HepG2 (cell line): Measurements from ENCODE around the gene SDC1. TPM values are rescaled to one million over a fixed set of nuclear protein-coding genes. Genes with fewer than 3 reads are reported as not detected.
A peak's percentile ranks its signal among the peaks of the same experiment; 100 is the strongest.

Experiments
- CBFB ChIP-seq: sonication (generic); formaldehyde crosslinking; IDR thresholded peaks from 2 replicates; pipeline ENCODE4 v1.4.0; 2020; ENCODE audit warnings: missing genetic modification reagents
- DMAP1 ChIP-seq: IDR thresholded peaks from 2 replicates; pipeline ENCODE4 v1.6.1; 2016
- DNMT3B ChIP-seq: conservative IDR thresholded peaks from 2 replicates; pipeline ENCODE4 v1.6.1; 2016; ENCODE audit warnings: missing biosample characterization, control low read depth
- FOXA3 ChIP-seq: IDR thresholded peaks from 2 replicates; pipeline ENCODE4 v1.6.1; 2016; ENCODE audit warnings: missing genetic modification reagents, missing compliant biosample characterization
- GTF2F1 ChIP-seq: fragments of 150-350 bp; IDR thresholded peaks from 2 replicates; pipeline ENCODE4 v1.6.1; 2014; ENCODE audit warnings: low read length
- IRX3 ChIP-seq: sonication (generic); formaldehyde crosslinking; IDR thresholded peaks from 2 replicates; pipeline ENCODE4 v1.8.1; 2023; ENCODE audit warnings: mild to moderate bottlenecking, low read depth, missing genetic modification reagents, borderline replicate concordance
- MAFK ChIP-seq, 2 experiments: IDR thresholded peaks in 1 of 2; conservative IDR thresholded peaks in 1 of 2; 2 replicates each; pipeline ENCODE4 v1.6.1; 2011; ENCODE audit warnings: improper control_type of control experiment in 2 of 2, low read length in 2 of 2
- MBNL3 ChIP-seq: fragments of 250-450 bp; sonication (Bioruptor Pico); conservative IDR thresholded peaks from 2 replicates; pipeline ENCODE4 v1.8.0; 2022; ENCODE audit warnings: mild to moderate bottlenecking, inconsistent platforms
- REXO4 ChIP-seq: sonication (generic); formaldehyde crosslinking; IDR thresholded peaks from 2 replicates; pipeline ENCODE4 v1.8.0; 2022; ENCODE audit warnings: missing genetic modification reagents, mild to moderate bottlenecking, borderline replicate concordance
- SOX6 ChIP-seq, 2 experiments: fragments of 450-650 bp in 1 of 2; sonication (generic) in 1 of 2; formaldehyde crosslinking in 1 of 2; IDR thresholded peaks; 2 replicates each; pipeline versions ENCODE4 v1.4.0 to v1.6.1; 2017 to 2020; ENCODE audit warnings: antibody characterized with exemption in 1 of 2, mild to moderate bottlenecking in 1 of 2, missing genetic modification reagents in 1 of 2
- SP5 ChIP-seq: IDR thresholded peaks from 2 replicates; pipeline ENCODE4 v1.6.1; 2016; ENCODE audit warnings: low read depth, borderline replicate concordance
- TEAD2 ChIP-seq: sonication (generic); formaldehyde crosslinking; IDR thresholded peaks from 2 replicates; pipeline ENCODE4 v1.9.0; 2021; ENCODE audit warnings: missing genetic modification reagents
- TMF1 ChIP-seq: sonication (generic); formaldehyde crosslinking; IDR thresholded peaks from 2 replicates; pipeline ENCODE4 v1.8.1; 2022; ENCODE audit warnings: low read depth, missing genetic modification reagents
- ZBTB21 ChIP-seq: sonication (generic); formaldehyde crosslinking; IDR thresholded peaks from 2 replicates; pipeline ENCODE4 v1.4.0; 2020; ENCODE audit warnings: missing genetic modification reagents
- ZFP82 ChIP-seq: sonication (generic); formaldehyde crosslinking; IDR thresholded peaks from 2 replicates; pipeline ENCODE4 v1.5.1; 2020; ENCODE audit warnings: mild to moderate bottlenecking, missing genetic modification reagents, borderline replicate concordance
- ZNF296 ChIP-seq: sonication (generic); formaldehyde crosslinking; conservative IDR thresholded peaks from 2 replicates; pipeline ENCODE4 v1.5.0; 2020; ENCODE audit warnings: mild to moderate bottlenecking, missing genetic modification reagents
- ZNF335 ChIP-seq: sonication (generic); formaldehyde crosslinking; IDR thresholded peaks from 2 replicates; pipeline ENCODE4 v1.4.0; 2020; ENCODE audit warnings: missing genetic modification reagents
- ZNF766 ChIP-seq: sonication (generic); formaldehyde crosslinking; IDR thresholded peaks from 2 replicates; pipeline ENCODE4 v1.5.0; 2020; ENCODE audit warnings: missing genetic modification reagents, borderline replicate concordance
- ZSCAN21 ChIP-seq: sonication (generic); formaldehyde crosslinking; IDR thresholded peaks from 2 replicates; pipeline ENCODE4 v1.8.0; 2022; ENCODE audit warnings: mild to moderate bottlenecking, missing genetic modification reagents, moderate library complexity, borderline replicate concordance
- polyA plus RNA-seq, 8 experiments: library from polyadenylated mRNA; depleted of rRNA in 3 of 8; stranded (reverse) in 7 of 8; unstranded in 1 of 8; fragments of >200 nt; fragmentation: Illumina TruSeq in 4 of 8; extraction: Trizol in 4 of 8; gene quantifications; 2 replicates each; pipeline versions ENCODE4 v1.2.1 to v1.2.3, GENCODE V29; 2011 to 2016; ENCODE audit warnings: low read depth in 4 of 8, missing spikeins in 1 of 8, mixed read lengths in 1 of 8; ENCODE audit not compliant: insufficient read depth in 1 of 8
- total RNA-seq, 5 experiments: library from RNA; depleted of rRNA; stranded (reverse); fragments of >200 nt; fragmentation: Illumina TruSeq; extraction: Trizol; gene quantifications; 2 replicates each; pipeline ENCODE4 v1.2.3, GENCODE V29; 2016; ENCODE audit warnings: low read depth in 1 of 5
- TF ChIP-seq, protein P1 (sequence below): sonication (generic); formaldehyde crosslinking; IDR thresholded peaks from 2 replicates; pipeline ENCODE4 v1.4.0; 2020; ENCODE audit warnings: missing genetic modification reagents
- TF ChIP-seq, protein P2 (sequence below): sonication (generic); formaldehyde crosslinking; IDR thresholded peaks from 2 replicates; pipeline ENCODE4 v1.4.0; 2020; ENCODE audit warnings: missing genetic modification reagents, borderline replicate concordance
- TF ChIP-seq, protein P3 (sequence below): sonication (generic); formaldehyde crosslinking; IDR thresholded peaks from 2 replicates; pipeline ENCODE4 v1.8.1; 2023; ENCODE audit warnings: mild to moderate bottlenecking, missing genetic modification reagents, borderline replicate concordance

SDC1 gene
- total and polyA plus RNA-seq, 2 of the 13 experiments (the other 11 are each of a cell fraction or from before 2014, with no cell fraction given), result 108 to 119 TPM

DNA sequence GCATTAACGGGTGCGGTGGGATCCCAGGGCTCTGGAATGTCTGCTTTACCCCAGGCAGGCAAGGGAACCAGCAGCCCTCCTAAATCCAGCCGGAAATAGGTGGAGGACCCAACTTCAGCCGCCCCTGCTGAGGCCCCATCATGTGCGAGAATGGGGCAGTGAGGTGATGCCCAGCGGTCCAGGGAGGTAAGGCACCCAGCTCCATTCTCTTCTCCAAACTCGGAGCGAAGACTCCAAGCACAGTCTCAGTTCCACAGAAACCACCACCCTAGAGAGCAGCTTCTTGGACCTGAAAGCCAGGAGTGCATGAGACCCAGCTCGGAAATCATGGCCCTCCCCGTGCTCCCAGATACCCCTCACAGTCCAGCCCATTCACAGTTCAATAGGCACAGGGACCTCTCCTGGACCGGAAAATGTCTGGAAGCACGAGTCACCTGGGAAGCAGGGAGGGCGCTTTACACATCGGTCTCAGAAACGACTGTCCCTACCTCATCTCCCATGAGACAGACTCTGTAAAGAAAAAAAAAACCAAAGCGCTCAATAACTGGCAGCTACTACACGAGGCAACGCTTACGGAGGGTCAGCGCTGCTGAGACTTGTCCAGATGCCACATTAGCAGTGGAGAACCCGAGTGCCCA, 2.0 kb downstream of the SDC1 start (continued):
- TF ChIP-seq ZNF335 (no peak), DNMT3B (peak; percentile 66; the same call in 1 of the 2 replicates), DMAP1 (CRISPR knock-in tag) (no peak), MBNL3 (CRISPR knock-in tag) (no peak), GTF2F1 (no peak), ZNF766 (CRISPR knock-in tag) (no peak), ZSCAN21 (CRISPR knock-in tag) (no peak), TEAD2 (CRISPR knock-in tag) (no peak), TMF1 (CRISPR knock-in tag) (peak; percentile 74; the same call in 1 of the 2 replicates), ZNF296 (CRISPR knock-in tag) (0 out of 2 replicates have a peak, but pooled peaks have one; percentile 29), SP5 (CRISPR knock-in tag) (no peak), CBFB (CRISPR knock-in tag) (no peak), SOX6 (IDR thresholded peaks at IDR 0.05) (no peak), SOX6 (CRISPR knock-in tag; IDR thresholded peaks at IDR 0.05) (no peak), IRX3 (CRISPR knock-in tag) (0 out of 2 replicates have a peak, but pooled peaks have one; percentile 39), MAFK (conservative IDR thresholded peaks at IDR 0.05 in 1 of 2, IDR thresholded peaks at IDR 0.05 in 1 of 2; ENCODE audit: low read length in 2 of 2) (no peak), ZBTB21 (no peak), FOXA3 (no peak), ZFP82 (CRISPR knock-in tag) (no peak), REXO4 (CRISPR knock-in tag) (0 out of 2 replicates have a peak, but pooled peaks have one; percentile 44)
- TF ChIP-seq, protein P1, sequence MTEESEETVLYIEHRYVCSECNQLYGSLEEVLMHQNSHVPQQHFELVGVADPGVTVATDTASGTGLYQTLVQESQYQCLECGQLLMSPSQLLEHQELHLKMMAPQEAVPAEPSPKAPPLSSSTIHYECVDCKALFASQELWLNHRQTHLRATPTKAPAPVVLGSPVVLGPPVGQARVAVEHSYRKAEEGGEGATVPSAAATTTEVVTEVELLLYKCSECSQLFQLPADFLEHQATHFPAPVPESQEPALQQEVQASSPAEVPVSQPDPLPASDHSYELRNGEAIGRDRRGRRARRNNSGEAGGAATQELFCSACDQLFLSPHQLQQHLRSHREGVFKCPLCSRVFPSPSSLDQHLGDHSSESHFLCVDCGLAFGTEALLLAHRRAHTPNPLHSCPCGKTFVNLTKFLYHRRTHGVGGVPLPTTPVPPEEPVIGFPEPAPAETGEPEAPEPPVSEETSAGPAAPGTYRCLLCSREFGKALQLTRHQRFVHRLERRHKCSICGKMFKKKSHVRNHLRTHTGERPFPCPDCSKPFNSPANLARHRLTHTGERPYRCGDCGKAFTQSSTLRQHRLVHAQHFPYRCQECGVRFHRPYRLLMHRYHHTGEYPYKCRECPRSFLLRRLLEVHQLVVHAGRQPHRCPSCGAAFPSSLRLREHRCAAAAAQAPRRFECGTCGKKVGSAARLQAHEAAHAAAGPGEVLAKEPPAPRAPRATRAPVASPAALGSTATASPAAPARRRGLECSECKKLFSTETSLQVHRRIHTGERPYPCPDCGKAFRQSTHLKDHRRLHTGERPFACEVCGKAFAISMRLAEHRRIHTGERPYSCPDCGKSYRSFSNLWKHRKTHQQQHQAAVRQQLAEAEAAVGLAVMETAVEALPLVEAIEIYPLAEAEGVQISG (CRISPR knock-in tag), result peak; percentile 10; the same call in 1 of the 2 replicates
- TF ChIP-seq, protein P2, sequence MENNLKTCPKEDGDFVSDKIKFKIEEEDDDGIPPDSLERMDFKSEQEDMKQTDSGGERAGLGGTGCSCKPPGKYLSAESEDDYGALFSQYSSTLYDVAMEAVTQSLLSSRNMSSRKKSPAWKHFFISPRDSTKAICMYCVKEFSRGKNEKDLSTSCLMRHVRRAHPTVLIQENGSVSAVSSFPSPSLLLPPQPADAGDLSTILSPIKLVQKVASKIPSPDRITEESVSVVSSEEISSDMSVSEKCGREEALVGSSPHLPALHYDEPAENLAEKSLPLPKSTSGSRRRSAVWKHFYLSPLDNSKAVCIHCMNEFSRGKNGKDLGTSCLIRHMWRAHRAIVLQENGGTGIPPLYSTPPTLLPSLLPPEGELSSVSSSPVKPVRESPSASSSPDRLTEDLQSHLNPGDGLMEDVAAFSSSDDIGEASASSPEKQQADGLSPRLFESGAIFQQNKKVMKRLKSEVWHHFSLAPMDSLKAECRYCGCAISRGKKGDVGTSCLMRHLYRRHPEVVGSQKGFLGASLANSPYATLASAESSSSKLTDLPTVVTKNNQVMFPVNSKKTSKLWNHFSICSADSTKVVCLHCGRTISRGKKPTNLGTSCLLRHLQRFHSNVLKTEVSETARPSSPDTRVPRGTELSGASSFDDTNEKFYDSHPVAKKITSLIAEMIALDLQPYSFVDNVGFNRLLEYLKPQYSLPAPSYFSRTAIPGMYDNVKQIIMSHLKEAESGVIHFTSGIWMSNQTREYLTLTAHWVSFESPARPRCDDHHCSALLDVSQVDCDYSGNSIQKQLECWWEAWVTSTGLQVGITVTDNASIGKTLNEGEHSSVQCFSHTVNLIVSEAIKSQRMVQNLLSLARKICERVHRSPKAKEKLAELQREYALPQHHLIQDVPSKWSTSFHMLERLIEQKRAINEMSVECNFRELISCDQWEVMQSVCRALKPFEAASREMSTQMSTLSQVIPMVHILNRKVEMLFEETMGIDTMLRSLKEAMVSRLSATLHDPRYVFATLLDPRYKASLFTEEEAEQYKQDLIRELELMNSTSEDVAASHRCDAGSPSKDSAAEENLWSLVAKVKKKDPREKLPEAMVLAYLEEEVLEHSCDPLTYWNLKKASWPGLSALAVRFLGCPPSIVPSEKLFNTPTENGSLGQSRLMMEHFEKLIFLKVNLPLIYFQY (CRISPR knock-in tag), result no peak
- TF ChIP-seq, protein P3, sequence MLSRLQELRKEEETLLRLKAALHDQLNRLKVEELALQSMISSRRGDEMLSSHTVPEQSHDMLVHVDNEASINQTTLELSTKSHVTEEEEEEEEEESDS, result no peak
